Measurements from ENCODE around the gene FHAD1. TPM values are rescaled to one million over a fixed set of nuclear protein-coding genes. Genes with fewer than 3 reads are reported as not detected.

FHAD1 gene
- total and polyA plus RNA-seq, 10 of the 15 experiments (the other 5 are each of a cell fraction or from before 2014, with no cell fraction given): 0.09 to 1.0 (median 0.32) TPM; not detected in 2

DNA sequence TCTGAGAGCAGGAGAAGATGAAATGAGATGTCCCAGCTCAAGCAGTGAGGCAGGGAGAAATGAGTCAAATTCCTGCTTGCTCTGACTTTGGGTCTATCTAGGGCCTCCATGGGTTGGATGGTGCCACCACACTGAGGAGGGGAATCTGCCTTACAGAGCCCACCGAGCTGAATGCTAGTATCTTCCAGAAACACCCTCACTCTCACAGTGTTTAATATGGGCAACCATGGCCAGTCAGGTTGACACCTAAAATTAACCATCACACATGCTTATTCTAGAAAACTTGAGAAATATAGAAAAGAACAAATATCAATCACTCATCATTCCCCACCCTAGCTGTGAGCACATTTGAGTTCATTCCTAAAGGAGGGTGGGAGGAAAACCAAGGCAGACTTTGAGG lies 29.4 kb upstream of the FHAD1 start (continued):
- TF ChIP-seq, protein P1, sequence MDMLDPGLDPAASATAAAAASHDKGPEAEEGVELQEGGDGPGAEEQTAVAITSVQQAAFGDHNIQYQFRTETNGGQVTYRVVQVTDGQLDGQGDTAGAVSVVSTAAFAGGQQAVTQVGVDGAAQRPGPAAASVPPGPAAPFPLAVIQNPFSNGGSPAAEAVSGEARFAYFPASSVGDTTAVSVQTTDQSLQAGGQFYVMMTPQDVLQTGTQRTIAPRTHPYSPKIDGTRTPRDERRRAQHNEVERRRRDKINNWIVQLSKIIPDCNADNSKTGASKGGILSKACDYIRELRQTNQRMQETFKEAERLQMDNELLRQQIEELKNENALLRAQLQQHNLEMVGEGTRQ (IDR thresholded peaks at IDR 0.05; ENCODE audit: borderline replicate concordance, low read depth, low read length): no peak
- TF ChIP-seq CREB1 (IDR thresholded peaks at IDR 0.05; ENCODE audit: low read depth) (no peak), YBX1 (IDR thresholded peaks at IDR 0.05) (no peak), KAT2A (conservative IDR thresholded peaks at IDR 0.05; ENCODE audit: control insufficient read depth, low read depth, low read length) (no peak), IRF4 (IDR thresholded peaks at IDR 0.05; ENCODE audit: low read depth, low read length) (no peak)
- TF ChIP-seq, protein P2, sequence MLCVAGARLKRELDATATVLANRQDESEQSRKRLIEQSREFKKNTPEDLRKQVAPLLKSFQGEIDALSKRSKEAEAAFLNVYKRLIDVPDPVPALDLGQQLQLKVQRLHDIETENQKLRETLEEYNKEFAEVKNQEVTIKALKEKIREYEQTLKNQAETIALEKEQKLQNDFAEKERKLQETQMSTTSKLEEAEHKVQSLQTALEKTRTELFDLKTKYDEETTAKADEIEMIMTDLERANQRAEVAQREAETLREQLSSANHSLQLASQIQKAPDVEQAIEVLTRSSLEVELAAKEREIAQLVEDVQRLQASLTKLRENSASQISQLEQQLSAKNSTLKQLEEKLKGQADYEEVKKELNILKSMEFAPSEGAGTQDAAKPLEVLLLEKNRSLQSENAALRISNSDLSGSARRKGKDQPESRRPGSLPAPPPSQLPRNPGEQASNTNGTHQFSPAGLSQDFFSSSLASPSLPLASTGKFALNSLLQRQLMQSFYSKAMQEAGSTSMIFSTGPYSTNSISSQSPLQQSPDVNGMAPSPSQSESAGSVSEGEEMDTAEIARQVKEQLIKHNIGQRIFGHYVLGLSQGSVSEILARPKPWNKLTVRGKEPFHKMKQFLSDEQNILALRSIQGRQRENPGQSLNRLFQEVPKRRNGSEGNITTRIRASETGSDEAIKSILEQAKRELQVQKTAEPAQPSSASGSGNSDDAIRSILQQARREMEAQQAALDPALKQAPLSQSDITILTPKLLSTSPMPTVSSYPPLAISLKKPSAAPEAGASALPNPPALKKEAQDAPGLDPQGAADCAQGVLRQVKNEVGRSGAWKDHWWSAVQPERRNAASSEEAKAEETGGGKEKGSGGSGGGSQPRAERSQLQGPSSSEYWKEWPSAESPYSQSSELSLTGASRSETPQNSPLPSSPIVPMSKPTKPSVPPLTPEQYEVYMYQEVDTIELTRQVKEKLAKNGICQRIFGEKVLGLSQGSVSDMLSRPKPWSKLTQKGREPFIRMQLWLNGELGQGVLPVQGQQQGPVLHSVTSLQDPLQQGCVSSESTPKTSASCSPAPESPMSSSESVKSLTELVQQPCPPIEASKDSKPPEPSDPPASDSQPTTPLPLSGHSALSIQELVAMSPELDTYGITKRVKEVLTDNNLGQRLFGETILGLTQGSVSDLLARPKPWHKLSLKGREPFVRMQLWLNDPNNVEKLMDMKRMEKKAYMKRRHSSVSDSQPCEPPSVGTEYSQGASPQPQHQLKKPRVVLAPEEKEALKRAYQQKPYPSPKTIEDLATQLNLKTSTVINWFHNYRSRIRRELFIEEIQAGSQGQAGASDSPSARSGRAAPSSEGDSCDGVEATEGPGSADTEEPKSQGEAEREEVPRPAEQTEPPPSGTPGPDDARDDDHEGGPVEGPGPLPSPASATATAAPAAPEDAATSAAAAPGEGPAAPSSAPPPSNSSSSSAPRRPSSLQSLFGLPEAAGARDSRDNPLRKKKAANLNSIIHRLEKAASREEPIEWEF (IDR thresholded peaks at IDR 0.05; ENCODE audit: insufficient replicate concordance, low read depth, low read length): no peak
- TF ChIP-seq, protein P3, sequence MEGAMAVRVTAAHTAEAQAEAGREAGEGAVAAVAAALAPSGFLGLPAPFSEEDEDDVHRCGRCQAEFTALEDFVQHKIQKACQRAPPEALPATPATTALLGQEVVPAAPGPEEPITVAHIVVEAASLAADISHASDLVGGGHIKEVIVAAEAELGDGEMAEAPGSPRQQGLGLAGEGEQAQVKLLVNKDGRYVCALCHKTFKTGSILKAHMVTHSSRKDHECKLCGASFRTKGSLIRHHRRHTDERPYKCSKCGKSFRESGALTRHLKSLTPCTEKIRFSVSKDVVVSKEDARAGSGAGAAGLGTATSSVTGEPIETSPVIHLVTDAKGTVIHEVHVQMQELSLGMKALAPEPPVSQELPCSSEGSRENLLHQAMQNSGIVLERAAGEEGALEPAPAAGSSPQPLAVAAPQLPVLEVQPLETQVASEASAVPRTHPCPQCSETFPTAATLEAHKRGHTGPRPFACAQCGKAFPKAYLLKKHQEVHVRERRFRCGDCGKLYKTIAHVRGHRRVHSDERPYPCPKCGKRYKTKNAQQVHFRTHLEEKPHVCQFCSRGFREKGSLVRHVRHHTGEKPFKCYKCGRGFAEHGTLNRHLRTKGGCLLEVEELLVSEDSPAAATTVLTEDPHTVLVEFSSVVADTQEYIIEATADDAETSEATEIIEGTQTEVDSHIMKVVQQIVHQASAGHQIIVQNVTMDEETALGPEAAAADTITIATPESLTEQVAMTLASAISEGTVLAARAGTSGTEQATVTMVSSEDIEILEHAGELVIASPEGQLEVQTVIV (IDR thresholded peaks at IDR 0.05; ENCODE audit: borderline replicate concordance, partially characterized antibody): no peak
